HL-60 (cell line): ENCODE data around the gene MEIOB.

Experiments used
- GABPA ChIP-seq: IDR thresholded peaks from 2 replicates; pipeline ENCODE4 v1.6.1; 2012; ENCODE audit warnings: low read depth
- POLR2AphosphoS5 ChIP-seq: IDR thresholded peaks from 2 replicates; pipeline ENCODE4 v1.6.1; 2012; ENCODE audit warnings: low read depth
- REST ChIP-seq: IDR thresholded peaks from 2 replicates; pipeline ENCODE4 v1.6.1; 2012; ENCODE audit warnings: low read depth; ENCODE audit not compliant: insufficient replicate concordance
- TF ChIP-seq, protein P1 (sequence below): IDR thresholded peaks from one replicate; pipeline ENCODE4 v1.5.1; 2011; ENCODE audit warnings: low read length, control low read depth, inconsistent platforms; ENCODE audit not compliant: insufficient read depth

DNA sequence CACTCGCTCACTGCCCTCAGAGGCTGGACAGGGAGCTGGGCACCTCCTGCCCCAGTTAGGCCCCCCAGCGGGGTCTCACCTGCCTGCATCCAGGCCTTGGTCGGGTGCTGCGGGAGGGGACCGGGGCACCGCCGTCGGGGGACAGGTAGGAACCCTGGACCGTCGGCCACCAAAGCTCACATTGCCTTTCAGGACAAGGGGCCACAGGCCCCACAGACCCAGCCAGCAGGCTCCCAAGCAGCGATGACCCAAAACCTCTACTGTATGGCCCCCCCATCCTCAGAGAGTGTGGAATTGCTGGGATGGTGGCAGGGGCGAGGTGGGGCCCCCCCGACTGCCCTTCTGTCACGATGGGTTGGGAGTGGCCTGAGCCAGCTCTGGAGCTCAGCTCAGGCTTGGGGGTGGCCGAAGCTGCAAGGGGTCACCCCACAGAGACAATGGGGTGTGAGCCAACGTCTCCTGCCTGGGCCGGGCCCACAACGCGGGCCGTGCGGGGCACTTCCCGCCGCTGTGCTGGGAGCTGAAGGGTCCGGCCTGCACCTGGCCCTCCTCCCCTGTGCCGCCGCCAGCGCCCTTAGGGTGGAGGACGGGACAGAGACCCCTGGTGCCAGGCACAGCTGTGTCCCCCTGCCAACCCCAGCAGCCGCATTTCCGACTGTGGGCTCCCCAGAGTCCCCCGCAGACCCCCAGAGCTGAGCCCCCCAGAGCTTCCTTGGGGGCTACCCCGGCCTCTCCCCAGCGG lies 79.0 kb downstream of the MEIOB start:
- TF ChIP-seq, protein P1, sequence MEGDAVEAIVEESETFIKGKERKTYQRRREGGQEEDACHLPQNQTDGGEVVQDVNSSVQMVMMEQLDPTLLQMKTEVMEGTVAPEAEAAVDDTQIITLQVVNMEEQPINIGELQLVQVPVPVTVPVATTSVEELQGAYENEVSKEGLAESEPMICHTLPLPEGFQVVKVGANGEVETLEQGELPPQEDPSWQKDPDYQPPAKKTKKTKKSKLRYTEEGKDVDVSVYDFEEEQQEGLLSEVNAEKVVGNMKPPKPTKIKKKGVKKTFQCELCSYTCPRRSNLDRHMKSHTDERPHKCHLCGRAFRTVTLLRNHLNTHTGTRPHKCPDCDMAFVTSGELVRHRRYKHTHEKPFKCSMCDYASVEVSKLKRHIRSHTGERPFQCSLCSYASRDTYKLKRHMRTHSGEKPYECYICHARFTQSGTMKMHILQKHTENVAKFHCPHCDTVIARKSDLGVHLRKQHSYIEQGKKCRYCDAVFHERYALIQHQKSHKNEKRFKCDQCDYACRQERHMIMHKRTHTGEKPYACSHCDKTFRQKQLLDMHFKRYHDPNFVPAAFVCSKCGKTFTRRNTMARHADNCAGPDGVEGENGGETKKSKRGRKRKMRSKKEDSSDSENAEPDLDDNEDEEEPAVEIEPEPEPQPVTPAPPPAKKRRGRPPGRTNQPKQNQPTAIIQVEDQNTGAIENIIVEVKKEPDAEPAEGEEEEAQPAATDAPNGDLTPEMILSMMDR: no peak
- TF ChIP-seq POLR2AphosphoS5: no peak
- TF ChIP-seq REST: no peak
- TF ChIP-seq GABPA: no peak
